ENCODE measurements around the gene GPR149. TPM values are rescaled to one million over a fixed set of nuclear protein-coding genes. Genes with fewer than 3 reads are reported as not detected.
"Not testable (repeated sequence)": the region's sequence is repeated elsewhere in the genome, so short reads cannot be mapped to it uniquely, and the experiment has no call there.

Gene GPR149
- polyA plus RNA-seq, 3 donors, result not detected

DNA sequence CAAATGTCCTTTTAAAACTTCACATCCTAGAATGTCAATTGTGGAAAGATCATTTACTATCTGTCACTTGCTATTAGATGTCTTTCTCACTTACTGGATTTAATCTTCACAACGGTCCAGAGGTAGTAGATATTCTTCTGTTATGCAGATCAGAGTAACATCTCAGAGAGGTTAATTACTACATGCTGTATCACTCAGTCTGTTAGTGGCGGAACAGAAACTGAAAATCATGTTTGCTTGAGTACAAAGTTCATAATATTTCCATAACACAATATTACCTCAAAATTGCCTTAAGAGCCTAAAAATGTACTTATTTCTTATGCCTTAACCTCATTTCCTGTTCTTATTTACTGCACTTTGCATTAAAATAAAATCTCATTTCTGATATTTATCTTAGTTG lies 28.6 kb upstream of the GPR149 start:
- H2AFZ ChIP-seq (ENCODE audit: insufficient read depth, low read depth, low read length, poor library complexity, severe bottlenecking), result no peak overlapping the region
- Mint-ChIP-seq H3K36me3 (no peaks in the 10 kb centered on the region), H3K27ac (no peak overlapping the region), H3K4me3 (no peak overlapping the region), H3K9me3 (peaks cover 2 to 14% (median 6%) of the 10 kb centered on the region in 7 donors), H3K4me1 (no peaks in the 10 kb centered on the region), H3K27me3 (ENCODE audit: low read depth in 3 of 3) (no peaks in the 10 kb centered on the region)
- H3K9me3 ChIP-seq (replicated peaks in 1 of 2; ENCODE audit: control insufficient read depth in 1 of 2, insufficient read depth in 1 of 2, low read length in 2 of 2), result peaks cover 0 to 4% of the 10 kb centered on the region in 2 donors
- no peaks in the 10 kb centered on the region for H3K36me3 ChIP-seq (replicated peaks in 1 of 2; ENCODE audit: control insufficient read depth in 1 of 2, insufficient read depth in 2 of 2, low read length in 2 of 2)
- H3K27ac ChIP-seq (ENCODE audit: low read depth in 1 of 2, low read length in 2 of 2), result no peak overlapping the region
- no peaks in the 10 kb centered on the region for H3K27me3 ChIP-seq (ENCODE audit: control insufficient read depth in 2 of 2, insufficient read depth in 2 of 2, low read length in 2 of 2)
- no peaks in the 10 kb centered on the region for H3K4me1 ChIP-seq (ENCODE audit: control insufficient read depth in 1 of 2, insufficient read depth in 2 of 2, low read length in 2 of 2)
- no peaks in the 10 kb centered on the region for H4K20me1 ChIP-seq (ENCODE audit: insufficient read depth, low read length)
- no peak overlapping the region for H3K4me2 ChIP-seq (replicated peaks; ENCODE audit: extremely low read depth, low read length, poor library complexity, severe bottlenecking)
- TF ChIP-seq, protein P1, sequence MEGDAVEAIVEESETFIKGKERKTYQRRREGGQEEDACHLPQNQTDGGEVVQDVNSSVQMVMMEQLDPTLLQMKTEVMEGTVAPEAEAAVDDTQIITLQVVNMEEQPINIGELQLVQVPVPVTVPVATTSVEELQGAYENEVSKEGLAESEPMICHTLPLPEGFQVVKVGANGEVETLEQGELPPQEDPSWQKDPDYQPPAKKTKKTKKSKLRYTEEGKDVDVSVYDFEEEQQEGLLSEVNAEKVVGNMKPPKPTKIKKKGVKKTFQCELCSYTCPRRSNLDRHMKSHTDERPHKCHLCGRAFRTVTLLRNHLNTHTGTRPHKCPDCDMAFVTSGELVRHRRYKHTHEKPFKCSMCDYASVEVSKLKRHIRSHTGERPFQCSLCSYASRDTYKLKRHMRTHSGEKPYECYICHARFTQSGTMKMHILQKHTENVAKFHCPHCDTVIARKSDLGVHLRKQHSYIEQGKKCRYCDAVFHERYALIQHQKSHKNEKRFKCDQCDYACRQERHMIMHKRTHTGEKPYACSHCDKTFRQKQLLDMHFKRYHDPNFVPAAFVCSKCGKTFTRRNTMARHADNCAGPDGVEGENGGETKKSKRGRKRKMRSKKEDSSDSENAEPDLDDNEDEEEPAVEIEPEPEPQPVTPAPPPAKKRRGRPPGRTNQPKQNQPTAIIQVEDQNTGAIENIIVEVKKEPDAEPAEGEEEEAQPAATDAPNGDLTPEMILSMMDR (IDR thresholded peaks at IDR 0.05), result no peak
- H3K9ac ChIP-seq (ENCODE audit: insufficient read depth, low read length, poor library complexity, severe bottlenecking), result no peak overlapping the region
- H3K79me2 ChIP-seq (ENCODE audit: insufficient read depth, low read length), result no peaks in the 10 kb centered on the region
- no peak overlapping the region for H3K4me3 ChIP-seq (replicated peaks in 1 of 3; ENCODE audit: low read depth in 2 of 3, low read length in 3 of 3)
- no peak for DNase-seq
- intact Hi-C loops (cut with micrococcal nuclease), result no loop called here
- WGBS (ENCODE audit: insufficient coverage), result no CpG with 5 or more reads among the region's 2 CpGs

DNA sequence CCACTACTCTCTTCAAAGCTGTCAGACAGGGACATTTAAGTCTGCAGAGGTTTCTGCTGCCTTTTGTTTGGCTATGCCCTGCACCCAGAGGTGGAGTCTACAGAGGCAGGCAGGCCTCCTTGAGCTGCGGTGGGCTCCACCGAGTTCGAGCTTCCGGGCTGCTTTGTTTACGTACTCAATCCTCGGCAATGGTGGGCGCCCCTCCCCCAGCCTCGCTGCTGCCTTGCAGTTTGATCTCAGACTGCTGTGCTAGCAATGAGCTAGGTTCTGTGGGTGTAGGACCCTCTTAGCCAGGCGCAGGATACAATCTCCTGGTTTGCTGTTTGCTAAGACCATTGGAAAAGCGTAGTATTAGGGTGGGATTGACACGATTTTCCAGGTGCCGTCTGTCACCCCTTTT lies 9.1 kb upstream of the GPR149 start:
- H3K4me1 Mint-ChIP-seq; H3K9me3 ChIP-seq (replicated peaks in 1 of 2; ENCODE audit: control insufficient read depth in 1 of 2, insufficient read depth in 1 of 2, low read length in 2 of 2); H3K27ac ChIP-seq (ENCODE audit: low read depth in 1 of 2, low read length in 2 of 2); H3K9ac ChIP-seq (ENCODE audit: insufficient read depth, low read length, poor library complexity, severe bottlenecking); H3K36me3 ChIP-seq (replicated peaks in 1 of 2; ENCODE audit: control insufficient read depth in 1 of 2, insufficient read depth in 2 of 2, low read length in 2 of 2); H3K4me1 ChIP-seq (ENCODE audit: control insufficient read depth in 1 of 2, insufficient read depth in 2 of 2, low read length in 2 of 2); DNase-seq; intact Hi-C loops (cut with micrococcal nuclease); H3K36me3 Mint-ChIP-seq; H3K27me3 Mint-ChIP-seq (ENCODE audit: low read depth in 3 of 3); H2AFZ ChIP-seq (ENCODE audit: insufficient read depth, low read depth, low read length, poor library complexity, severe bottlenecking); H3K79me2 ChIP-seq (ENCODE audit: insufficient read depth, low read length); H3K27ac Mint-ChIP-seq; H3K4me3 ChIP-seq (replicated peaks in 1 of 3; ENCODE audit: low read depth in 2 of 3, low read length in 3 of 3); H3K4me2 ChIP-seq (replicated peaks; ENCODE audit: extremely low read depth, low read length, poor library complexity, severe bottlenecking); H3K4me3 Mint-ChIP-seq; H3K27me3 ChIP-seq (ENCODE audit: control insufficient read depth in 2 of 2, insufficient read depth in 2 of 2, low read length in 2 of 2); H4K20me1 ChIP-seq (ENCODE audit: insufficient read depth, low read length): not testable (repeated sequence)
- peaks cover 0 to 20% (median 10%) of the 10 kb centered on the region in 7 donors for H3K9me3 Mint-ChIP-seq
- 98% methylated on average over 7 of the region's 12 CpGs for WGBS (ENCODE audit: insufficient coverage)

Data from CD14-positive monocyte (primary cell).